ENCODE data around the gene PRKCA. TPM values are rescaled to one million over a fixed set of nuclear protein-coding genes. Genes with fewer than 3 reads are reported as not detected.

The PRKCA gene
- total RNA-seq, 4 donors from 2014 or later, result 24.5 to 61.9 (median 40.8) TPM

GRCh38 chr17:66260688-66261087 lies 41.7 kb upstream of the PRKCA start:
- H3K9me3 ChIP-seq, result no peaks in the 10 kb centered on the region
- intact Hi-C loops (cut with DNase I), result no loop called here
- no peaks in the 10 kb centered on the region for H3K4me1 ChIP-seq
- 48% methylated on average over 1 of the region's 1 CpG for WGBS
- TF ChIP-seq, protein P1, sequence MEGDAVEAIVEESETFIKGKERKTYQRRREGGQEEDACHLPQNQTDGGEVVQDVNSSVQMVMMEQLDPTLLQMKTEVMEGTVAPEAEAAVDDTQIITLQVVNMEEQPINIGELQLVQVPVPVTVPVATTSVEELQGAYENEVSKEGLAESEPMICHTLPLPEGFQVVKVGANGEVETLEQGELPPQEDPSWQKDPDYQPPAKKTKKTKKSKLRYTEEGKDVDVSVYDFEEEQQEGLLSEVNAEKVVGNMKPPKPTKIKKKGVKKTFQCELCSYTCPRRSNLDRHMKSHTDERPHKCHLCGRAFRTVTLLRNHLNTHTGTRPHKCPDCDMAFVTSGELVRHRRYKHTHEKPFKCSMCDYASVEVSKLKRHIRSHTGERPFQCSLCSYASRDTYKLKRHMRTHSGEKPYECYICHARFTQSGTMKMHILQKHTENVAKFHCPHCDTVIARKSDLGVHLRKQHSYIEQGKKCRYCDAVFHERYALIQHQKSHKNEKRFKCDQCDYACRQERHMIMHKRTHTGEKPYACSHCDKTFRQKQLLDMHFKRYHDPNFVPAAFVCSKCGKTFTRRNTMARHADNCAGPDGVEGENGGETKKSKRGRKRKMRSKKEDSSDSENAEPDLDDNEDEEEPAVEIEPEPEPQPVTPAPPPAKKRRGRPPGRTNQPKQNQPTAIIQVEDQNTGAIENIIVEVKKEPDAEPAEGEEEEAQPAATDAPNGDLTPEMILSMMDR (IDR thresholded peaks at IDR 0.05), result no peak
- TF ChIP-seq POLR2A (IDR thresholded peaks at IDR 0.05; ENCODE audit: low read depth) (no peak), POLR2AphosphoS5 (IDR thresholded peaks at IDR 0.05) (no peak), EP300 (IDR thresholded peaks at IDR 0.05) (no peak)
- H3K27ac ChIP-seq (replicated peaks in 1 of 4), result no peak overlapping the region
- no peaks in the 10 kb centered on the region for H3K27me3 ChIP-seq
- no peak overlapping the region for H3K4me3 ChIP-seq
- no peak for DNase-seq (ENCODE audit: extremely low spot score)
- no peaks in the 10 kb centered on the region for H3K36me3 ChIP-seq

DNA sequence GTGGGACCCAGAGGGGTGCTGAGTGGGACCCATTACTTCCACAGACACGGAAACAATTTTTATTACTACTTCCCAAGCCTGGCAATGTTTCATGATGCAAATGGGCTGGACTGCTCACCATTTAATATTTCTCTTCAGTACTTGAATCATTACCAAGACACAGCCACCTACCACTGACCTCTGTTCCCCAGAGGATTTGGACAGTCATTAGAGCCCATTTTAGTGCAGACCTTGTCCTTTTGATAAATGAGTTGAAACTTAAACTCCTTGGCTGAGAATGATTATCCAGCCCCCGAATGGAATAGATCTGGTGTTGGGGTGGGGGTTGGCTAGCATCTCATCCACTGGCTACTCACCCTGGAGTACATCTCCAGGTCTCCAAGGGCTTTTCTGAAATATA lies 39.6 kb upstream of the PRKCA start:
- Histone ChIP-seq H3K36me3 (no peaks in the 10 kb centered on the region), H3K4me1 (no peaks in the 10 kb centered on the region), H3K27me3 (no peaks in the 10 kb centered on the region), H3K9me3 (no peaks in the 10 kb centered on the region), H3K4me3 (no peak overlapping the region), H3K27ac (replicated peaks in 1 of 4) (no peak overlapping the region)
- intact Hi-C loops (cut with DNase I), result no loop called here
- WGBS, result 71% methylated on average over 2 of the region's 2 CpGs
- no peak for DNase-seq (ENCODE audit: extremely low spot score)
- TF ChIP-seq, protein P1 (IDR thresholded peaks at IDR 0.05), result no peak
- TF ChIP-seq POLR2AphosphoS5 (IDR thresholded peaks at IDR 0.05), result no peak
- no peak for TF ChIP-seq EP300 (IDR thresholded peaks at IDR 0.05)
- TF ChIP-seq POLR2A (IDR thresholded peaks at IDR 0.05; ENCODE audit: low read depth), result no peak

DNA sequence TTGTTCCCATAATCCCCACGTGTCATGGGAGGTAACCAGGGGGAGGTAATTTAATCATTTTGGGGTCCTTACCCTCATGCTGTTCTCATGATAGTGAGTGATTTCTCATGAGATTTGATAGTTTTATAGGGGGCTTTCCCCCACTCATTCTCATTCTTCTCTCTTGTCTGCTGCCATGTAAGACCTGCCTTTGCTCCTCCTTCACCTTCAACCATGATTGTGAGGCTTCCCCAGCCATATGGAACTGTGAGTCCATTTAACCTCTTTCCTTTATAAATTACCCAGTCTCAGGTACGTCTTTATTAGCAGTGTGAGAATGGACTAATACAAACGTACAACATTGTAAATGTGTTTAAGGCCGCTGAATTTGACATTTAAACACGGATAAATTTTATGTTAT lies 37.7 kb upstream of the PRKCA start:
- H3K4me1 ChIP-seq, result no peaks in the 10 kb centered on the region
- TF ChIP-seq POLR2AphosphoS5 (IDR thresholded peaks at IDR 0.05) (no peak), EP300 (IDR thresholded peaks at IDR 0.05) (no peak), POLR2A (IDR thresholded peaks at IDR 0.05; ENCODE audit: low read depth) (no peak)
- TF ChIP-seq, protein P1 (IDR thresholded peaks at IDR 0.05), result no peak
- H3K9me3 ChIP-seq, result no peaks in the 10 kb centered on the region
- WGBS, result 88% methylated on average over 5 of the region's 5 CpGs
- no peak for DNase-seq (ENCODE audit: extremely low spot score)
- no peak overlapping the region for H3K27ac ChIP-seq (replicated peaks in 1 of 4)
- intact Hi-C loops (cut with DNase I), result no loop called here
- H3K27me3 ChIP-seq, result no peaks in the 10 kb centered on the region
- no peak overlapping the region for H3K4me3 ChIP-seq
- H3K36me3 ChIP-seq, result no peaks in the 10 kb centered on the region

GRCh38 chr17:66268247-66268927 lies 34.0 kb upstream of the PRKCA start:
- Histone ChIP-seq H3K27ac (replicated peaks in 1 of 4) (no peak overlapping the region), H3K36me3 (no peaks in the 10 kb centered on the region), H3K9me3 (peaks cover 0 to 7% (median 3%) of the 10 kb centered on the region in 4 donors), H3K27me3 (no peaks in the 10 kb centered on the region), H3K4me3 (no peak overlapping the region), H3K4me1 (peaks cover 0 to 11% (median 10%) of the 10 kb centered on the region in 4 donors)
- 59% methylated on average over 8 of the region's 8 CpGs for WGBS
- intact Hi-C loops (cut with DNase I), result no loop called here
- DNase-seq (ENCODE audit: extremely low spot score), result no peak
- TF ChIP-seq, protein P1 (IDR thresholded peaks at IDR 0.05), result no peak
- TF ChIP-seq EP300 (IDR thresholded peaks at IDR 0.05), result no peak
- TF ChIP-seq POLR2A (IDR thresholded peaks at IDR 0.05; ENCODE audit: low read depth), result no peak
- TF ChIP-seq POLR2AphosphoS5 (IDR thresholded peaks at IDR 0.05), result no peak

DNA sequence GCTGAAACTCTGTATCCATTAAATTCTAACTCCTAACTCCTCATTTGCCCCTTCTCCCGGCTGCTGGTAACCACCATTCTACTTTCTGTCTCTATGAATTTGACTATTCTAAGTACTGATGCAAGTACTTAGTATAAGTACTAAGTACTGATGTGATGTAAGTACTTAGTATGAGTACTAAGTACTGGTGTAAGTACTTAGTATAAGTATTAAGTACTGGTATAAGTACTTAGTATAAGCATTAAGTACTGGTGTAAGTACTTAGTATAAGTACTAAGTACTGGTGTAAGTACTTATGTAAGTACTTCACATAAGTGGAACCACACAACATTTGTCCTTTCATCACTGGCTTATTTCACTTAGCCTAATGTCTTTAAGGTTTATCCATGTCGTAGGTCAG lies 32.3 kb upstream of the PRKCA start:
- Histone ChIP-seq H3K4me3 (no peak overlapping the region), H3K27me3 (no peaks in the 10 kb centered on the region), H3K27ac (replicated peaks in 1 of 4) (no peak overlapping the region), H3K9me3 (peaks cover 0 to 7% (median 3%) of the 10 kb centered on the region in 4 donors), H3K36me3 (no peaks in the 10 kb centered on the region), H3K4me1 (peaks cover 0 to 17% (median 11%) of the 10 kb centered on the region in 4 donors)
- WGBS, result 93% methylated on average over 2 of the region's 2 CpGs
- no peak for TF ChIP-seq POLR2AphosphoS5 (IDR thresholded peaks at IDR 0.05)
- no peak for TF ChIP-seq EP300 (IDR thresholded peaks at IDR 0.05)
- no peak for TF ChIP-seq POLR2A (IDR thresholded peaks at IDR 0.05; ENCODE audit: low read depth)
- TF ChIP-seq, protein P1 (IDR thresholded peaks at IDR 0.05), result no peak
- intact Hi-C loops (cut with DNase I), result no loop called here
- no peak for DNase-seq (ENCODE audit: extremely low spot score)
